NCI-H2107 treated with DMSO at 0.1 percent for 48 hours (cell line): Measurements from ENCODE around the gene GSX2.
"Not testable (repeated sequence)": the region's sequence is repeated elsewhere in the genome, so short reads cannot be mapped to it uniquely, and the experiment has no call there.

Experiments
- DNase-seq: peaks from one replicate; lab custom pipeline; 2025; ENCODE audit not compliant: unreplicated experiment; lab: John Stamatoyannopoulos, UW

GSX2 gene

DNA sequence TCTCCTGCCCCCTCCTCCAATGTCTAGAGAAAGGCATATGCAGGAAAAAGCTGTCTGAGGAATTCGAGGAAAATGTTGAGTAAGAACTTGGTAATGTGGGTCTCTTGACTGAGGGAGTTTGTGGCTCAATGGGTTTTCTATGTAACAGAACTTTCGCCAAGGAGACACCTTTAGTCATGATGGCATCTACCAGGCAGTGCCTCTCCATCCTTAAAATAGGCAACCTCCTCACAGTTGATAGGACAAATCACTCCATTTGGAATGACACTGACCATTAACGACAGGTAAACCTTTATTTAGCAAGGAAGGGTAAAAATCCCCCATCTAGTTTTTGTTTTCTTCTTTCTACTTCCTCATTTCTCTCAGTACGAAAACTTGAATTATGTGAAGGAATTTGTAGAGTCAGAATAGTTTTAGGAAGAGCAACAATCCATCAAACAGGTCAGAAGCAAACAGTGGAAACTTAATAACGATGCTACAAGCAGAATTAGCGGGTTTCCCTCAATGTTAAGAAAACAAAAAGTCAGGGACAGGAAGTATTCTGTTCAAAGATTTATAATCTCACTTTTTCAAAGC is 2.7 kb downstream of the GSX2 start:
- DNase-seq, result no peak

DNA sequence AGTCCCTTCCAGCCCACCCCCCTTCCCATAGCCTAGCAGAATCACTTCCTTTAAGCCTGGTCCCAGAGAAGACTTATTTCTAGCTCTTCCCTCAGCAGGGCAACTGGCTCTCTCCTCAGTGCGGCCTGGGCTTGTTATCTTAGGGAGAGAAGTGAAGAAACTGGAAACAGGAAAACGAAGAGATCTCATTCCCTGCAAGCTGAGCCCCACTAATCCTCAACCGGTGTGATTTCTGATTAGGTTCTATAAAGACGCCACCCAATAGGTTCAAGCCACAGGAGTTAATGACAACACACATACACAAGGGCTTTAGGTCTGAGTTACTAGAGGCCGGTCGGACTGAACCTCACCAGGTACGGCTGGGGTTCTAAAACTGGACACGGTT is 3.2 kb downstream of the GSX2 start:
- no peak for DNase-seq

DNA sequence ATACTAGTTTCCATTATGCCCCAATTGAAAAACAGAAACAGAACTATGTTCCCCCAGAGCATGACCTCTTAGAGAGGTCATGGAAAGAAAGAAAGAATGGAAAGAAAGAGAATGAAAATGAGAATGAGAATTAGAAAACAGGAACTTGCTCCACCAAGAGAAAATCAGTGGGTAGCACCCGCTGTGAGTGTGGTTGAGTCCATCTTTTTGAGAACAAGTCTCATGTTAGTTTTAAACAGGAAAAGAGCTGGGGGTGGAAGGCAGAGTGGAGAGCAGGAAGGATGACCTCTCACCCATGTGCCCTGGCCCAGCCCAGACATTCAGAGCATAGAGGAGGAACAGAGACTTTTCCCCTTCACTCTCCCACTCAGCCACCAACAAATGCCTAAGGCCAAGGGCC is 4.9 kb downstream of the GSX2 start:
- no peak for DNase-seq

DNA sequence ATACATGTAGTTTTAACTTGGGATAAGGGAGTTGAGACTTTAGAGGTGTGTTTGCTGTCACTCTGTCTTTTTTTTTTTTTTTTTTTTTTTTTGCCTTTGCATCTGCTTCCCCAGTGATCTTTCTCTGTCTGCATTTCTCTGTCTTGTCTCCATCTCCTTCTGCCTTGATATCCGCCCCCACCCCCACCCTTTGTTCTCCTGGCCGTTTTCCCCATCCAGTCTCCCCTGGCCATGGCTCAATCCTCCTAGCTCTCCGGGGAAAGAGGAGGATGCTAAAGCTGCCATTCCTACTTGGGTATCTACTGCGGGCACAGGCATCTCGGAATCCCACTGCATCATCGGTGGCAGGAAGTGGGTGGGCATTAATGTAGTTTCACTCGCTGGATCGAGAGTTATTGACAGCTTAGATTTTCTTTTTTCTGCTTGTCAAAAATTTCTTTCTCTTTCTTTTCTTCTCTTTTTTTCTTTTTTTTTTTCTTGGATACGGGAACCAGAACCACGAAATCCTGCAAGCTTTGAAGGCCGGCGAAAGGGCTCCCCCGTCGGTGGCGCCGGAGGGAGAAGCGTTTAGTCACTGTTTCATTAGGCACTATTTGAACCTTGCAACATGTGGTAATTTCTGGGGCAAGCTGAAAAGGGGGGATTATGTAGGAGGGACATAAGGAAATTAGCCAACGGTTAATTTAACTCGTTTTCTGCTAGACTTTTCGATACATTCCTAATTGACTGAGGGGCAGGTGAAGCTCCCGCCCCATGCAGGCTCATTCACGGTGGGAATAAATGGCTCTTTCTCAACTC is 8.2 kb downstream of the GSX2 start:
- no peak for DNase-seq

DNA sequence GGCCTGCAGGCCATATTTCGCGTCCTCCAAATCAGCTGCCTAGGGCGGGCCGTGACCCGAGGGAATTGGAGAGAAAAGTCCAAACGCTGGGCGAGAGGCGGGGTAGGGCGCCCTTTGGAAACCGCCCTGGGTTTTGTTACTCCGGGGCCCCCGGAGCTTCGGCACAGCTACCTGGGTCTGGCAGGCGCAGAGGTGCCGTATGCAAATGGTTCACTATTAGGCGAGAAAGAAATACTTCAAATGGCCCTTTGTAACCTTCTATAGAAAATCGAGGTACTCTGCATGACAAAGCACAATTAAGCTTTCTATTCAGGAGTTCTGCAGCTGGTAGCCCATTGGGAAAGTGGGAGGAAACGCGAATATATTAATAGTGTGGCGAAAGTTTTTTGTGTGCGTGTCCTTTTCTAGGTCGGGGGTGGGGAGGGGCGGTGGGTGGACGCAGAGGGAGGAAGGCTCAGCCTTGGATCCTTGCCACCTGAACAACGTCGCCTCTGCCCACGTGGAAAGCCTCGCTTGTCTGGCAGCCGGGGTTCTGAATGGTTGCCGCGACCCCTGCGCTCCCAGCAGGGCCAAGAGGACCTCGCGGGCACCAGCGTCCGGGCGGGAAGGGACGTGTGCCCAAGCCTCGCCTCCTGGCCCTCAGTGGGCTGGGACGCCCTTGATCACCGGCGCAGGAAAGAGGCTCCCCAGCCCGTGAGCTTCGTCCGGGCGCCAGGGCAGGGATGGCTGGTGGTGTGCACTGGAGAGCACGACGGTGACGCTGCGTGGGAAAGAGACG is 9.5 kb downstream of the GSX2 start:
- no peak for DNase-seq

DNA sequence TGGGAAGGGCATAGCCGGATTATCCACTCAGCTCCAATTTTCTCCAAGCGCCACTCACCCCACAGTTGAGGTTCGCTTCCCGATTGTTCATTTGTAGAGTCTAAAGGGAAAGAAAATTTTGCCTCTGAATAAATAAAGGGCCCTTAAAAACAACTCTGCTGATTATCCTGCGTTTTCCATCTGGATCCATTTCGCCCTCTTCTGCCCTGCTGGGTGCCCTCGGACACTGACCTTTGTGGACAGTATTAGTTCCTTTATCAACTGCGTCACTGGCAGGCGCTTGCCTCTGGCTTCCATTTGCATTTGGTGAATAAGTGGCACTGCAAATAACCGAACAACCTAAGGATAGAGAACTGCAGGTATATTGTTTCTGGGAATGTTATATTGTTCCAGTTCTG is 10.1 kb downstream of the GSX2 start:
- no peak for DNase-seq

DNA sequence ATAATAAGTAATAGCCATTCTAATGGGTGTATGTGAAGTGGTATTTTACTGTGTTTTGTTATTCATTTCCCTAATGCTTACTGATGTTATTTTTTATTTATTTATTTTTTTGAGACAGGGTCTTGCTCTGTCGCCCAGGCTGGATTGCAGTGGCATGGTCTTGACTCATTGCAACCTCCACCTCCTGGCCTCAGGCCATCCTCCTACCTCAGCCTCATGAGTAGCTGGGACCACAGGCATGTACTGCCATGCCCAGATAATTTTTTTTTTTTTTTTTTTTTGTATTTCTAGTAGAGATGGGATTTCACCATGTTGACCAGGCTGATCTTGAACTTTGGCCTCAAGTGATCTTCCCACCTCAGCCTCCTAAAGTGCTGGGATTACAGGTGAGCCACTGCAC is 13.2 kb downstream of the GSX2 start:
- DNase-seq, result not testable (repeated sequence)

DNA sequence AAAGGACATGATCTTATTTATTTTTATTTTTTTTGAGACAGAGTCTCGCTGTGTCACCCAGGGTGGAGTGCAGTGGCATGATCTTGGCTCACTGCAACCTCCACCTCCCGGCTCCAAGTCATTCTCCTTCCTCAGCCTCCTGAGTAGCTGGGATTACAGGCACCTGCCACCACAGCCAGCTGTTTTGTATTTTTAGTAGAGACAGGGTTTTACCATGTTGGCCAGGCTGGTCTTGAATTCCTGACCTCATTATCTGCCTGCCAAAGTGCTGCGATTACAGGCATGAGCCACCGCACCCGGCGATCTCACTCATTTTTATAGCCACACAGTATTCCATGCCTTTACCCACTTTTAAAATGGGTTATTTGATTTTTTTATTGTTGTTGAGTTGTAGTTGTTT is 16.3 kb downstream of the GSX2 start:
- not testable (repeated sequence) for DNase-seq

DNA sequence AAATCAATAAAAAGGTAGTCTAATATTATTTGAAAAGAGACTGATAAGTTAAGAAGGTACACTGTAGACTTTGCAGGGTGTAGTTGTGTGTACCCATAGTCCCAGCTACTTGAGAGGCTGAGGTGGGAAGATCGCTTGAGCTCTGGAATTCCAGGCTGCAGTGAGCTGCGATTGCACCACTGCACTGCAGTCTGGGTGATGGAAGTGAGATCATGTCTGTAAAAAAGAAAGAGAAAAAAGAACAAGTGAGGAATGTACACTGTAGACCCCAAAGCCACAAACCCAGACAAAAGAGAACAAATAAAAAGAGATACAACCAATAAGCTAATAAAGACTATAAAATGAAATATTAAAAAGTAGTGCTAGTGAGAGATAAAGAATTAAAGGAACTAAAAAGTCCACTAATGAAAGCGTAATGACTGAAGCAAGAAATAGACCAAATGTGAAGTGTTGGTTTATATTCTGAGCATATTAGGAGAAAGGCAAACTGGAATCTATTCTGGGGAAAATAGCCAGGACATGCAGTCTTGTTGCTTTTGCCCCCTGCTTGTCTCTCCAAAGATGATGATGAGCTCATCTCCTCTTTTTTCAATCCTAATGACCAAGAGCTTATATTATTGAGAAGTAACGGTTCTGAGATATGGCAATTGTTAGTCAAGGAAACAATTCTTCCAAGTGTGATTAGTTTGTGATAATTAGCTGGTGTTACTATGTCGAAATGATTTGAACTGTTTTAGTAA is 19.1 kb downstream of the GSX2 start:
- no peak for DNase-seq

DNA sequence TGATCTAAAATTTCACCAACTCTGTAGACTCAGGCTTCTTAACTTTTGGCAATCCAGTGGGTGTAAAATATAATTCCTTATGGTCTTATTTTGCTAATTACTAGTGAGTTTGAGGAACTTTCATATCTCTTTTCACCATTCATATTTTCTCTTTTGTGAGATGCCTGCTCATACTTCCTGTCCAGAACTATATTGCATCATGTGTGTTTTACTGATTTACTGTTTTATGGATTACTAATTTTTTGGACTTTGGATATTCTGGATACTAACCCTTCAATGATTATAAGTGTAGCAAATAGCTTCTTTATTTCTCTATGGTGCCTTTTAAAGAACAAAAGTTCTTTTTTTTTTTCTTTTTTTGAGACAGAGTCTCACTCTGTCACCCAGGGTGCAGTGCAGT is 20.6 kb downstream of the GSX2 start:
- DNase-seq, result no peak

DNA sequence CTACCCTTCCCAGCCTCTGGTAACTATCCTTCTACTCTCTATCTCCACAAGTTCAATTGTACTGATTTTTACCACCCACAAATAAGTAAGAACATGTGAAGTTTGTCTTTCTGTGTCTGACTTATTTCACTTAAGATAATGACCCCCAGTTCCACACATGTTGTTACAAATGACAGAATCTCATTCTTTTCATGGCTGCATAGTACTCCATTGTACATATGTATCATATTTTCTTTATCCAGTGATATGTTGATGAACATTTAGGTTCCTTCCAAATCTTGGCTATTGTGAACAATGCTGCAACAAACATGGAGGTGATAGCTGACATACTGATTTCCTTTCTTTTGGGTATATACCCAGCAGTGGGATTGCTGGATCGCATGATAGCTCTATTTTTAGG is 27.7 kb downstream of the GSX2 start:
- no peak for DNase-seq

DNA sequence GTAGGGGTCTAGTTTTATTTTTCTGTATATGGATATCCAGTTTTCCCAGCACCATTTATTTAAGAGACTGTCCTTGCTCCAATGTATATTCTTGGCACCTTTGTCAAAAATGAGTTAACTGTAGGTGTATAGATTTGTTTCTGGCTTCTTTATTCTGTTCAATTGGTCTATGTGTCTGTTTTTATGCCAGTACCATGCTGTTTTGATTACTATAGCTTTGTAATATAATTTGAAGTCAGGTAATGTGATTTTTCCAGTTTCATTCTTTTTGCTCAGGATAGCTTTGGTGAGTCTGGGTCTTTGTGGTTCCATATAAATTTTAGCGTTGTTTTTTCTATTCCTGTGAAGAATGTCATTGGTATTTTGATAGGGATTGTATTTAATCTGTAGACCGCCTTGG is 28.7 kb downstream of the GSX2 start:
- DNase-seq, result not testable (repeated sequence)

DNA sequence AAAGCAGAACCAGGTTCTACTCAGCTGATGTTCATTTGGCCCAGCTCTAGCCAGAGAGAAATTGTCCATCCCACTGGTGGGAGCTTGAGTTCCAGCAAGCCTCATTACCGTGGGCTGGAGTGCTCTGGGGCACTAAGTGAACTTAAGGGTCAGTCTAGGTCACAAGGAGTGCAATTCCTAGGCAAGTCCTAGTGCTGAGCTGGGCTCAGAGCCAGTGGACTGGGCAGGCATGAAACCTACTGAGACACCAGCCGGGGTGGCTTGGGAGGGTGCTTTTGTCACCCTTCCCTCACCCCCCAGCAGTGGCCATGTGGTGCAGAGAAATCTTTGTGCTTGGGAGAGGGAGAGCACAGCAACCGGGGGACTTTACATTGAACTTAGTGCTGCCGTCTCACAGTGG is 39.4 kb downstream of the GSX2 start:
- no peak for DNase-seq

DNA sequence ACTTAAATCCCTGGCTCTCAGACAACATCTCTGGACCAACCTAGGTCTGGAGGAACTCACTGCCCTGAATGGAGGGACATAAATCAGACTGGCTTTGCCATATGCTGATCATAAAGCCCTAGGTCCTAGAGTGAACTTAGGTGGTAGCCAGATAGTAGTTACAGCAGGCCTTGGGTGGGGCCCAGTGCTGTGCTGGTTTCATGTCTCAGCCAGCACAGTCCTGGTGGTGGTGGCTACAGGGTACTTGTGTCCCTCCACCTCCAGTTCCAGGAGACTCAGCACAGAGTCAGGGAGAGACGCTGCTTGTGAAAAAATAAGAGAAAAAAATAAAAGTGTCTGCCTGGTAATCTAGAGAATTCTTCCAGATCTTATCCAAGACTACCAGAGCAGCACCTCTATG is 40.3 kb downstream of the GSX2 start:
- no peak for DNase-seq

DNA sequence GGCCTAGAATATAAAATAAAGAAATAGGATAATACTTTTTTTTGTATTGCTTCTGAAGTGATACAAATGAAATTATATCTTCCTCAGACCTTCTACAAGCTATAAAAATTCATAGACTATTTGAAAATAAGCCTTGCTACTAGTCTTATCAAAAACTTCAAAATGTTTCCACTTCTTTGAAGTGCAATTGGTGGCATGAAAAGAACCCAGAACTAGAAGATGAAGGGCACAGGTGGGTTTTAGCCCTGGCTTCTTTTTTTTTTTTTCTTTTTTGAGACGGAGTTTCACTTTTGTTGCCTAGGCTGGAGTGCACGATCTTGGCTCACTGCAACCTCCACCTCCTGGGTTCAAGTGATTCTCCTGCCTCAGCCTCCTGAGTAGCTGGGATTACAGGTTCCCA is 44.2 kb downstream of the GSX2 start:
- DNase-seq, result no peak

DNA sequence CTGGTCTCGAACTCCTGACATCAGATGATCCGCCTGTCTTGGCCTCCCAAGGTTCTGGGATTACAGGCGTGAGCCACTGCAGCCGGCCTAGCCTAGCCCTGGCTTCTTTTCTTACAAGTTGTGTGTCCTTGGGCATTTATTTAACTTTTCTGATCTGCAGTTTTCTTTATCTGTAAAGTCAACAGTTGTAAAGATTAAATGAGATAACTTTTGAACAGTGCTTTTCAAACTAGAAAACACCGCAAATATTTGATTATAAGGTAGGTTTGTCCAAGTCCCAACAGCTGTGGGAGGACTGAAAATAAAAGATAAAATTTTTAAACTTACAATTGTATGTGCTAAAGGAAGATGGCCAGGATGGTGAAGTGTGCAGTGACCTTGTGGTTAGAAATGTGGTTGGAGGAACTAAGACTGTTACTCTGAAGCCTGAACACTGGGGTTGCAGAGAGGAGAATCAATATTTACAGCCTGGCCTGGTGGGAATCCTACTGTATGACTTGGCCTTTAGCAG is 44.8 kb downstream of the GSX2 start:
- DNase-seq, result no peak

DNA sequence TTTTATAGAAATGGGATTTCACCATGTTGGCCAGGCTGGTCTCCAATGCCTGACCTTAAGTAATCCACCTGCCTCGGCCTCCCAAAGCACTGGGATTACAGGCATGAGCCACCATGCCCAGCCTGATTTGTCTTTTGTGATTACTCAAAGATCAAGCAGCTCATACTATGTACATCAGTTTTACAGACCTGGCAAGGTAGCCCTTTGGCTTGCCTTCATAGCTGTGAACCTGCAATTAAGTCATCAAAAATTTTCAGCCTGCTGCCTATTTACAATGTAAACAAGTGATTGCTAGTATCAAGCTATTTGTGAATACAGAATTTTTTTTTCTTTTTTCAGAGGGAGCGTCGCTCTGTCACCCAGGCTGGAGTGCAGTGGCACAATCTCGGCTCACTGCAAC is 46.2 kb downstream of the GSX2 start:
- no peak for DNase-seq

DNA sequence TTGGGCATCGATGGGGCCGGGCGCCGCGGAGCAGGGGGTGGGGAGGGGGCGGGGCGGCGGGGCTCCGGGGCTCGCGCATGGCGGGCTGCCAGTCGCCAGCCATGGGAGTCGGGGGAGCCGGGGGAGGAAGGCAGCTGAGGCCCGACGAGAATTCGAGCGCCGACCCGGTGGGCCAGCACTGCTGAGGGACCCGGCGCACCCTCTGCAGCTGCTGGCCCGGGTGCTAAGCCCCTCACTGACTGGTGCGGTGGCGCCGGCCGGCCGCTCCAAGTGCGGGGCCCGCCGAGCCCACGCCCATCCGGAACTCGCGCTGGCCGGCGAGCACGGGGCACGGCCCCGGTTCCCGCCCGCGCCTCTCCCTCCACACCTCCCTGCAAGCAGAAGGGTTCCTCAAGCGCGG is 49.4 kb downstream of the GSX2 start:
- DNase-seq, result no peak
